Activated CD8-positive, alpha-beta memory T cell treated with anti-CD3 and anti-CD28 coated beads for 36 hours (primary cell): ENCODE data around the gene TOM1L2. TPM values are rescaled to one million over a fixed set of nuclear protein-coding genes. Genes with fewer than 3 reads are reported as not detected.

ENCODE experiments used
- CTCF ChIA-PET: fragments of 350-600 bp; sonication (Branson Sonifier 250); formaldehyde crosslinking; loops from one replicate; lab custom pipeline; 2021; ENCODE audit warnings: antibody characterized with exemption; lab: Charles Lee
- POLR2A ChIA-PET: fragments of 350-600 bp; sonication (Branson Sonifier 250); formaldehyde crosslinking; loops from one replicate; lab custom pipeline; 2021; ENCODE audit warnings: antibody characterized with exemption; lab: Charles Lee
- total RNA-seq, 2 experiments: library from RNA; stranded (reverse); gene quantifications; one replicate each; pipeline ENCODE4 v1.2.3, GENCODE V29; 2021

Gene TOM1L2
- total RNA-seq, 2 experiments from 2014 or later: 7.9 to 9.8 TPM

GRCh38 chr17:17827826-17828621, 144.2 kb downstream of the TOM1L2 start:
- CTCF ChIA-PET: interaction anchor here (0.6 to 1.9 kb wide), 4 partner anchors 15 to 27 kb away, joined by 3 to 4 read pairs (median 3); no protein-coding TSS in a partner anchor
- POLR2A ChIA-PET: interaction anchor here (0.5 to 1.2 kb wide), 6 partner anchors 9 to 205 kb away, joined by 3 to 7 read pairs (median 3); partner anchors contain the start of gene SREBF1

- CTCF ChIA-PET: interaction anchor here (1.1 to 1.9 kb wide), 3 partner anchors 15 to 28 kb away, joined by 3 to 4 read pairs (median 3); no protein-coding TSS in a partner anchor
- POLR2A ChIA-PET: interaction anchor here (1.0 to 4.2 kb wide), 2 partner anchors 8 to 14 kb away, joined by 3 to 47 read pairs; partner anchors contain the start of gene SREBF1
These were observed 145.0 kb downstream of the TOM1L2 start for GRCh38 chr17:17826942-17827785.

- POLR2A ChIA-PET: interaction anchor here (0.6 to 4.2 kb wide), 2 partner anchors 9 to 18 kb away, joined by 3 to 47 read pairs; partner anchors contain the start of gene SREBF1
- CTCF ChIA-PET: interaction anchor here (0.6 to 1.8 kb wide), 4 partner anchors 8 to 145 kb away, joined by 3 to 6 read pairs (median 4); no protein-coding TSS in a partner anchor
These were observed 145.9 kb downstream of the TOM1L2 start for GRCh38 chr17:17826342-17826713.

GRCh38 chr17:17824783-17825614, 147.2 kb downstream of the TOM1L2 start:
- ChIA-PET POLR2A (interaction anchor here (4.2 kb wide), 1 partner anchor 10 kb away, joined by 47 read pairs; the partner anchor contains the start of gene SREBF1), CTCF (interaction anchor here (0.6 to 1.8 kb wide), 4 partner anchors 9 to 357 kb away, joined by 3 to 6 read pairs (median 4); no protein-coding TSS in a partner anchor)

- ChIA-PET CTCF (no interaction called here), POLR2A (interaction anchor here (4.2 kb wide), 1 partner anchor 11 kb away, joined by 47 read pairs; the partner anchor contains the start of gene SREBF1)
These were observed 147.9 kb downstream of the TOM1L2 start for GRCh38 chr17:17824119-17824782.

GRCh38 chr17:17823433-17824118, 148.6 kb downstream of the TOM1L2 start:
- CTCF ChIA-PET: interaction anchor here (0.8 kb wide), 1 partner anchor 13 kb away, joined by 3 read pairs; the partner anchor contains the start of gene SREBF1
- POLR2A ChIA-PET: interaction anchor here (4.2 kb wide), 1 partner anchor 11 kb away, joined by 47 read pairs; the partner anchor contains the start of gene SREBF1

- POLR2A ChIA-PET: interaction anchor here (1.5 kb wide), 1 partner anchor 14 kb away, joined by 9 read pairs; the partner anchor contains the start of gene SREBF1
- CTCF ChIA-PET: interaction anchor here (1.6 kb wide), 1 partner anchor 10 kb away, joined by 7 read pairs; no protein-coding TSS in a partner anchor
These were observed 149.6 kb downstream of the TOM1L2 start for GRCh38 chr17:17822616-17823015.

GRCh38 chr17:17822189-17822588, 150.0 kb downstream of the TOM1L2 start:
- CTCF ChIA-PET: interaction anchor here (0.9 to 1.6 kb wide), 2 partner anchors 10 to 33 kb away, joined by 3 to 7 read pairs; no protein-coding TSS in a partner anchor
- POLR2A ChIA-PET: interaction anchor here (1.5 kb wide), 1 partner anchor 14 kb away, joined by 9 read pairs; the partner anchor contains the start of gene SREBF1

- CTCF ChIA-PET: interaction anchor here (0.6 to 3.7 kb wide), 6 partner anchors 8 to 98 kb away, joined by 3 to 12 read pairs (median 6); no protein-coding TSS in a partner anchor
- POLR2A ChIA-PET: interaction anchor here (1.4 to 3.2 kb wide), 2 partner anchors 11 to 16 kb away, joined by 3 to 16 read pairs; partner anchors contain the start of gene SREBF1
These were observed 151.6 kb downstream of the TOM1L2 start for GRCh38 chr17:17820463-17821158.

- CTCF ChIA-PET: interaction anchor here (1.2 to 3.7 kb wide), 5 partner anchors 7 to 40 kb away, joined by 3 to 12 read pairs (median 8); no protein-coding TSS in a partner anchor
- POLR2A ChIA-PET: interaction anchor here (0.6 to 3.2 kb wide), 3 partner anchors 11 to 136 kb away, joined by 3 to 16 read pairs (median 4); partner anchors contain the start of gene SREBF1
These were observed 152.2 kb downstream of the TOM1L2 start for GRCh38 chr17:17820046-17820445.

- POLR2A ChIA-PET: interaction anchor here (0.6 to 3.2 kb wide), 3 partner anchors 10 to 136 kb away, joined by 3 to 16 read pairs (median 4); partner anchors contain the start of gene SREBF1
These were observed 152.6 kb downstream of the TOM1L2 start for GRCh38 chr17:17819561-17819995.

GRCh38 chr17:17819111-17819510, 153.1 kb downstream of the TOM1L2 start:
- POLR2A ChIA-PET: interaction anchor here (3.2 kb wide), 1 partner anchor 17 kb away, joined by 16 read pairs; the partner anchor contains the start of gene SREBF1

More at GRCh38 chr17:17819561-17819995, 152.6 kb downstream of the TOM1L2 start:
- CTCF ChIA-PET: interaction anchor here (1.5 to 3.7 kb wide), 3 partner anchors 16 to 40 kb away, joined by 5 to 12 read pairs (median 10); no protein-coding TSS in a partner anchor

GRCh38 chr17:17818088-17818526, 154.1 kb downstream of the TOM1L2 start:
- POLR2A ChIA-PET: interaction anchor here (0.9 kb wide), 1 partner anchor 18 kb away, joined by 8 read pairs; the partner anchor contains the start of gene SREBF1
- CTCF ChIA-PET: interaction anchor here (3.0 to 3.7 kb wide), 2 partner anchors 36 to 42 kb away, joined by 10 to 12 read pairs; no protein-coding TSS in a partner anchor

More at GRCh38 chr17:17819111-17819510, 153.1 kb downstream of the TOM1L2 start:
- CTCF ChIA-PET: interaction anchor here (3.0 to 3.7 kb wide), 2 partner anchors 35 to 41 kb away, joined by 10 to 12 read pairs; no protein-coding TSS in a partner anchor

GRCh38 chr17:17817552-17817947, 154.7 kb downstream of the TOM1L2 start:
- CTCF ChIA-PET: interaction anchor here (3.7 kb wide), 1 partner anchor 42 kb away, joined by 12 read pairs; no protein-coding TSS in a partner anchor

More at GRCh38 chr17:17817552-17817947, 154.7 kb downstream of the TOM1L2 start:
- POLR2A ChIA-PET: interaction anchor here (0.9 kb wide), 1 partner anchor 19 kb away, joined by 8 read pairs; the partner anchor contains the start of gene SREBF1
